ENCODE results near the gene GTF3C2. TPM values are rescaled to one million over a fixed set of nuclear protein-coding genes. Genes with fewer than 3 reads are reported as not detected.
A peak's percentile ranks its signal among the peaks of the same experiment; 100 is the strongest.

GTF3C2 gene
- total and polyA plus RNA-seq, 9 of the 15 experiments (the other 6 are each of a cell fraction or from before 2014, with no cell fraction given): 35.5 to 96.8 (median 53.0) TPM

DNA sequence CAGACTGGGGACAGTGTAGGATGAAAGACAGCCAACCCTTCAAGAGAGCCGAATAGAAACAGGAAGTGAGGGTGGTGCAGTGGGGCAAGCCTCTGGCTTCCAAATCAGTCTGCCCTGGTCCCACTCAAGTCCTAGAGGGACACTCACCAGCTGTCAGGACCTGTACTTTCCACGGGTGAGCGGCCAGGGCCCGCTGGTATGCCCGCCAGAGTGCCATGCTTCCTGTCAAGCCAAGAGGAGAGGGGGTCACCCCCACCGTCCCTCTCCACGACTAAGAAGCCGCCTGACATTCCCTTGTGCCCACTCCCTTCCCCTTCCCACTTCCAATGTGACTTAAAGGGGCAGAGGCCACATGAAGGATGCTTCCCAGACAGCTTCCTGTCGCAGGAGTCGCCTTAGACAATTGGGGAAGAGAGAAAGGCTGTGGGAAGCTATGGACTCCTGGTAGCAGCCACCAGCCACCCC is 34.2 kb downstream of the GTF3C2 start (continued):
- TF ChIP-seq HNRNPK (IDR thresholded peaks at IDR 0.05; ENCODE audit: low read depth, low read length, poor library complexity, severe bottlenecking) (no peak), TOE1 (IDR thresholded peaks at IDR 0.05; ENCODE audit: borderline replicate concordance) (no peak), TOE1 (CRISPR knock-in tag; IDR thresholded peaks at IDR 0.05; ENCODE audit: borderline replicate concordance, low read depth) (peak; percentile 59; the same call in 1 of the 2 replicates), SPI1 (IDR thresholded peaks at IDR 0.05; ENCODE audit: borderline replicate concordance, low read depth, low read length) (peak; percentile 96), BHLHE40 (IDR thresholded peaks at IDR 0.05; ENCODE audit: low read length) (no peak), MCM3 (IDR thresholded peaks at IDR 0.05) (no peak)
- TF ChIP-seq, protein P1, sequence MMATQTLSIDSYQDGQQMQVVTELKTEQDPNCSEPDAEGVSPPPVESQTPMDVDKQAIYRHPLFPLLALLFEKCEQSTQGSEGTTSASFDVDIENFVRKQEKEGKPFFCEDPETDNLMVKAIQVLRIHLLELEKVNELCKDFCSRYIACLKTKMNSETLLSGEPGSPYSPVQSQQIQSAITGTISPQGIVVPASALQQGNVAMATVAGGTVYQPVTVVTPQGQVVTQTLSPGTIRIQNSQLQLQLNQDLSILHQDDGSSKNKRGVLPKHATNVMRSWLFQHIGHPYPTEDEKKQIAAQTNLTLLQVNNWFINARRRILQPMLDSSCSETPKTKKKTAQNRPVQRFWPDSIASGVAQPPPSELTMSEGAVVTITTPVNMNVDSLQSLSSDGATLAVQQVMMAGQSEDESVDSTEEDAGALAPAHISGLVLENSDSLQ (IDR thresholded peaks at IDR 0.05): no peak
- TF ChIP-seq, protein P2, sequence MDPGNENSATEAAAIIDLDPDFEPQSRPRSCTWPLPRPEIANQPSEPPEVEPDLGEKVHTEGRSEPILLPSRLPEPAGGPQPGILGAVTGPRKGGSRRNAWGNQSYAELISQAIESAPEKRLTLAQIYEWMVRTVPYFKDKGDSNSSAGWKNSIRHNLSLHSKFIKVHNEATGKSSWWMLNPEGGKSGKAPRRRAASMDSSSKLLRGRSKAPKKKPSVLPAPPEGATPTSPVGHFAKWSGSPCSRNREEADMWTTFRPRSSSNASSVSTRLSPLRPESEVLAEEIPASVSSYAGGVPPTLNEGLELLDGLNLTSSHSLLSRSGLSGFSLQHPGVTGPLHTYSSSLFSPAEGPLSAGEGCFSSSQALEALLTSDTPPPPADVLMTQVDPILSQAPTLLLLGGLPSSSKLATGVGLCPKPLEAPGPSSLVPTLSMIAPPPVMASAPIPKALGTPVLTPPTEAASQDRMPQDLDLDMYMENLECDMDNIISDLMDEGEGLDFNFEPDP (CRISPR knock-in tag; IDR thresholded peaks at IDR 0.05): no peak
- TF ChIP-seq, protein P3, sequence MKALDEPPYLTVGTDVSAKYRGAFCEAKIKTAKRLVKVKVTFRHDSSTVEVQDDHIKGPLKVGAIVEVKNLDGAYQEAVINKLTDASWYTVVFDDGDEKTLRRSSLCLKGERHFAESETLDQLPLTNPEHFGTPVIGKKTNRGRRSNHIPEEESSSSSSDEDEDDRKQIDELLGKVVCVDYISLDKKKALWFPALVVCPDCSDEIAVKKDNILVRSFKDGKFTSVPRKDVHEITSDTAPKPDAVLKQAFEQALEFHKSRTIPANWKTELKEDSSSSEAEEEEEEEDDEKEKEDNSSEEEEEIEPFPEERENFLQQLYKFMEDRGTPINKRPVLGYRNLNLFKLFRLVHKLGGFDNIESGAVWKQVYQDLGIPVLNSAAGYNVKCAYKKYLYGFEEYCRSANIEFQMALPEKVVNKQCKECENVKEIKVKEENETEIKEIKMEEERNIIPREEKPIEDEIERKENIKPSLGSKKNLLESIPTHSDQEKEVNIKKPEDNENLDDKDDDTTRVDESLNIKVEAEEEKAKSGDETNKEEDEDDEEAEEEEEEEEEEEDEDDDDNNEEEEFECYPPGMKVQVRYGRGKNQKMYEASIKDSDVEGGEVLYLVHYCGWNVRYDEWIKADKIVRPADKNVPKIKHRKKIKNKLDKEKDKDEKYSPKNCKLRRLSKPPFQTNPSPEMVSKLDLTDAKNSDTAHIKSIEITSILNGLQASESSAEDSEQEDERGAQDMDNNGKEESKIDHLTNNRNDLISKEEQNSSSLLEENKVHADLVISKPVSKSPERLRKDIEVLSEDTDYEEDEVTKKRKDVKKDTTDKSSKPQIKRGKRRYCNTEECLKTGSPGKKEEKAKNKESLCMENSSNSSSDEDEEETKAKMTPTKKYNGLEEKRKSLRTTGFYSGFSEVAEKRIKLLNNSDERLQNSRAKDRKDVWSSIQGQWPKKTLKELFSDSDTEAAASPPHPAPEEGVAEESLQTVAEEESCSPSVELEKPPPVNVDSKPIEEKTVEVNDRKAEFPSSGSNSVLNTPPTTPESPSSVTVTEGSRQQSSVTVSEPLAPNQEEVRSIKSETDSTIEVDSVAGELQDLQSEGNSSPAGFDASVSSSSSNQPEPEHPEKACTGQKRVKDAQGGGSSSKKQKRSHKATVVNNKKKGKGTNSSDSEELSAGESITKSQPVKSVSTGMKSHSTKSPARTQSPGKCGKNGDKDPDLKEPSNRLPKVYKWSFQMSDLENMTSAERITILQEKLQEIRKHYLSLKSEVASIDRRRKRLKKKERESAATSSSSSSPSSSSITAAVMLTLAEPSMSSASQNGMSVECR (CRISPR knock-in tag; IDR thresholded peaks at IDR 0.05): peak; percentile 40
